NT2/D1 (cell line): Measurements from ENCODE around the gene MPRIP.

Source experiments
- DNase-seq: peaks from one replicate; pipeline ENCODE4 v3.0.0-alpha.2; 2011; ENCODE audit warnings: low read depth, low spot score
- H3K27me3 ChIP-seq: 2 replicates; pipeline ENCODE4 v1.6.0; 2011; ENCODE audit warnings: mild to moderate bottlenecking; ENCODE audit not compliant: insufficient read length, insufficient read depth
- H3K36me3 ChIP-seq: 2 replicates; pipeline ENCODE4 v1.6.1; 2011; ENCODE audit warnings: mild to moderate bottlenecking, low read length, mixed read lengths; ENCODE audit not compliant: insufficient read depth, insufficient read length
- H3K4me1 ChIP-seq: 2 replicates; pipeline ENCODE4 v1.5.1; 2011; ENCODE audit not compliant: insufficient read depth, insufficient read length
- H3K4me3 ChIP-seq: 2 replicates; pipeline ENCODE4 v1.5.1; 2011; ENCODE audit warnings: low read depth; ENCODE audit not compliant: insufficient read length
- H3K9ac ChIP-seq: 2 replicates; pipeline ENCODE4 v1.6.0; 2011; ENCODE audit warnings: low read depth; ENCODE audit not compliant: insufficient read length
- H3K9me3 ChIP-seq: 2 replicates; pipeline ENCODE4 v1.5.1; 2011; ENCODE audit warnings: mild to moderate bottlenecking, low read length; ENCODE audit not compliant: insufficient read depth
- SUZ12 ChIP-seq: IDR thresholded peaks from 2 replicates; pipeline ENCODE4 v1.6.1; 2011; ENCODE audit not compliant: insufficient read length, insufficient read depth; ENCODE audit errors: extremely low read depth
- YY1 ChIP-seq: IDR thresholded peaks from 2 replicates; pipeline ENCODE4 v1.6.1; 2011; ENCODE audit not compliant: insufficient read length, insufficient read depth
- ZNF274 ChIP-seq: IDR thresholded peaks from 2 replicates; pipeline ENCODE4 v1.6.1; 2011; ENCODE audit warnings: mild to moderate bottlenecking, low read depth, low read length

MPRIP gene

DNA sequence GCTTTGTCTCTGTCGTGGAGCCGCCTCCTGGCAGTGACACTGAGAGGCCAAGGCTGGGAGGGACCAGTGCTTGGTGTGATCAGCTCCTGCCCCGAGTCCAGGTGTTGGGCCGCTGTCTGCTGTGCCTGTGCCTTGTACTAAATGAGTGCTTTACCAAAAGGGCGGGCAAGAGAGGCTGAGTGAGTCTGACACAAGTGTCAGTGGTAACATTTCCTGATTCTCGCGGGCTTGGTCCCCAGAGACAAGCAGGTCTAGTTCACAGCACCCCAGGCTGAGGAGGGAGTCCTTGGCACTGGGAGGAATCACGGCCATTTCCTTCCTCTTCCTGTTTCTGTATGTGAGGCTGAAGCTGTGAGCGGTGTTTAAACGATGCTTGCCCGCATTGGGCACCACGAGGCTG lies 133.7 kb downstream of the MPRIP start:
- Histone ChIP-seq H3K9ac (no peak overlapping the region), H3K36me3 (peaks cover 83% of the 10 kb centered on the region)
- TF ChIP-seq SUZ12 (no peak), YY1 (no peak), ZNF274 (no peak)

GRCh38 chr17:17176341-17176740 lies 134.1 kb downstream of the MPRIP start:
- Histone ChIP-seq H3K4me3 (no peak overlapping the region), H3K9me3 (no peaks in the 10 kb centered on the region), H3K9ac (no peak overlapping the region), H3K36me3 (peaks cover 84% of the 10 kb centered on the region), H3K27me3 (no peaks in the 10 kb centered on the region), H3K4me1 (peaks cover 8% of the 10 kb centered on the region)
- no peak for DNase-seq
- TF ChIP-seq SUZ12 (no peak), YY1 (no peak), ZNF274 (no peak)

More for the DNA sequence above, 133.7 kb downstream of the MPRIP start:
- H3K4me1 ChIP-seq = peaks cover 10% of the 10 kb centered on the region
- H3K4me3 ChIP-seq = no peak overlapping the region
- no peak for DNase-seq
- no peaks in the 10 kb centered on the region for H3K27me3 ChIP-seq
- no peaks in the 10 kb centered on the region for H3K9me3 ChIP-seq

DNA sequence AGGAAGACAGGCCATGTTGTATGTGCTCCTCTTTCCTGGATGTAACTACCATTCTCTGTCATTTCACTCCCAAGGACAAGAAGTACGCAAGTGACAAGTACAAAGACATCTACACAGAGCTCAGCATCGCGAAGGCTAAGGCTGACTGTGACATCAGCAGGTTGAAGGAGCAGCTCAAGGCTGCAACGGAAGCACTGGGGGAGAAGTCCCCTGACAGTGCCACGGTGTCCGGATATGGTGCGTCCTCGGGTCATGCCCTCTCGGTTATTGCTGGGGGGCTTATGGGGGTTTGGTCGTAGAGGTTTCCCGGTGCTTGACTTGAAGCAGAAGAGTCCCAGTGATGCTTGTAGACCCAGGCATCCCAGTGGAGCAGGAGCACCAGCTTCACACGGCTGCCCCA lies 134.9 kb downstream of the MPRIP start:
- TF ChIP-seq ZNF274 = no peak
- no peak for TF ChIP-seq SUZ12
- no peak for TF ChIP-seq YY1
- Histone ChIP-seq H3K4me1 (peaks cover 8% of the 10 kb centered on the region), H3K27me3 (no peaks in the 10 kb centered on the region), H3K4me3 (no peak overlapping the region), H3K9me3 (no peaks in the 10 kb centered on the region), H3K36me3 (peaks cover 89% of the 10 kb centered on the region), H3K9ac (no peak overlapping the region)
- no peak for DNase-seq

- no peak for DNase-seq
- Histone ChIP-seq H3K9ac (no peak overlapping the region), H3K9me3 (no peaks in the 10 kb centered on the region), H3K4me1 (no peaks in the 10 kb centered on the region), H3K36me3 (peaks cover 86% of the 10 kb centered on the region), H3K4me3 (no peak overlapping the region), H3K27me3 (no peaks in the 10 kb centered on the region)
- TF ChIP-seq ZNF274 (no peak), SUZ12 (no peak)
Measured at GRCh38 chr17:17179371-17179827, 137.1 kb downstream of the MPRIP start.

DNA sequence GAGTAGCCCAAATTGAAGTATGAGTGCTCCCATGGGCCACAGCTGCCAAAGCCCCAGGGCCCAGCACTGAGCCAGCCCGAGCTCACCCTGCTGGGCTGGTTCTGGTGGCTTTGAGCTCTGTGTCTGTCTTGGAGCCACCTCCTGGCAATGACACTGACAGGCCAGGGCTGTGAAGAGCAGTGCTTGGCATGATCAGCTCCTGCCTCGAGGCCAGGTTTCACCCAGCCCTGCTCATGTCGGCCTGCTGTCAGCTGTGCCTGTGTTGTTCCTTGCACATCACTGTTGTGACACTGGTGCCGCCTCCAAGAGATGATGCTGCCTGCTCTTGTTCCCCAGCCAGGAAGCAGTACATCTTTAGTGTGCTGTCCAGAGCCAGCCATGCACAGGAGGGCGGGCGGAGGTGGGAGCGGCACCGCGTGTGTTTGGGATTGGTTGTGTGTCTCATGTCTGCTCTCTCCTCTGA lies 137.9 kb downstream of the MPRIP start:
- H3K9ac ChIP-seq = no peak overlapping the region
- TF ChIP-seq SUZ12 (no peak), ZNF274 (no peak), YY1 (no peak)
- DNase-seq = no peak
- no peak overlapping the region for H3K4me3 ChIP-seq
- no peaks in the 10 kb centered on the region for H3K9me3 ChIP-seq
- H3K27me3 ChIP-seq = no peaks in the 10 kb centered on the region
- H3K36me3 ChIP-seq = peaks cover 83% of the 10 kb centered on the region
- H3K4me1 ChIP-seq = no peaks in the 10 kb centered on the region

DNA sequence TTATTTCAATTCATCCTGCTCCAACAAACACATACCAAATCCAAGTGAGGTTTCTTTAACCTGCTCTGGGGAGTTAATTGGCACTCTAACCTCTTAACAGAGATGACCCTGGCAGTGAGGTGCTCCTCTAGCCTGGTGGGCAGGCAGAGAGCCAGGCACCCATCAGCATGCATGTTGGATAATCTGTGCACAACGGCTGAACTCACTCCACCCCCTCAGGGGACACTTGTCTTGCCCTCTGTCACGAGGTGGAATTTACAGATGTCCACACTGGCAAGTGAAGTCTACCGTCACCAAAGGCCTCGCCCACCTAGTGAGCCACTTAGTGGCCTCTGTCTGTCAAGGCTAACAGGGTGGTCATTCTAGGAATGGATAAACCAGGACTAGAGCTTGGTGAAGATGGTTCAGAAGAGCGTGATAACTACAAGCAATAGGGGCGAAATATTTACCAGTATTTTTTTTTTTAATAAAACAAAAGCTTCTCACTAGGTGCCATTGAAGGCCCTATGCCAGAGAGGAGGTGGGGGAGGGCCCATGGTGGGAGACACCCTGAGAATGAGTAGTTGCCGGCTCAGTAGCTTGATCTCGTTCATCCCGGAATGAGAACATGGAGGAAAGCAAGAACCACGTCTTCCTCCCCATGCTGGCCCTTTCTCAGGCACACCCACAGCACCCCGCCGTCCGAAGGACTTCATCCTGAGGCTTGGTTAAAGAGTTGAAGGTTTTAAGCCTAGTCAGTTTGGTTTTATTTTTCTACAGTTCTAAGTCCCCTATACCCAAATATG lies 138.7 kb downstream of the MPRIP start:
- H3K9ac ChIP-seq = no peak overlapping the region
- TF ChIP-seq YY1 (no peak), SUZ12 (no peak), ZNF274 (no peak)
- H3K4me1 ChIP-seq = no peaks in the 10 kb centered on the region
- peaks cover 76% of the 10 kb centered on the region for H3K36me3 ChIP-seq
- H3K4me3 ChIP-seq = no peak overlapping the region
- H3K27me3 ChIP-seq = no peaks in the 10 kb centered on the region
- H3K9me3 ChIP-seq = no peaks in the 10 kb centered on the region
- DNase-seq = no peak

DNA sequence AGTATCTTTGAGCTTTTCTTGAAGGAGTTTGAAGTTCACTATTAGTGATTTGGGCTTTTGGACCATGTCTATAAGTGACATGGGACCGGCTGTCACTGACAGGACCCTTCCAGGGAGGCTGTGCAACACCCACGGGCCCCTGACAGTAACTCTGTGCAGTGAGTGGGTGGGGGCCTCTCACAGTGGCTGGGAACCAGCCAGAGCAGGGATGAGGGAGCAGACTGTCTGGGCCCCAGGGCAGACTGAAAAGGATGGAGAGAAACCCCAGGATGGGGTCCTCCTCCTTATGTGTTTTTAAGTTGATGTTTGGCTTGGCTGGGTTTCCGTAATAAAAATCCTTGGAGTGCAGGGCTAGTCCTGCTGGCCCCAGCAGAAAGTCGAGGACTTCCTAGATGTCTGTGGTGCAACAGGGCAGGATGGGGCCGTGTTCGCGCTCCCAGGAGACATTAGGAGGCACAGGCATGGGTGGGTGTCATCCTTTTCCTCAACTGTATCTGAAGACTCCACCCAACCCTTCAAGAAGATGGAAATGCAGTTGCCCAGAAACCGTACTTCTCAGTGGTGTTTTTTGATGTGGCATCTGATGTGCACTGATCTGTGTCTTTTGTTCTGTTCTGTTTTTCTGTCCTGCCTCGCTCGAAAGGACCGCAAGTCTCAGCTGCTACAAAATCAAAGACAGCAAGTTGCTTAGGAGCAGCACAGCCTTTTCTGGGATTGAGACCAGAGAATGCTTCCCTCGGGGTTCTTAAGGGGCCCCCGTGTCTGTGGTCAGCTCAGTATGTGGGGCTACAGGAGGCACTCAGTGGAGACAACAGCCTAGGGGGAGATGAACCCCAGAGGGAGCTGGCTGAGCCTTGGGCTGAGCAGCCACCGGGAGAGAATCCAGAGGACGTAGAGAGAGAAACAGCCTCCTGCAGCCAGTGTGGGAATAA lies 139.7 kb downstream of the MPRIP start:
- no peak for DNase-seq
- H3K4me3 ChIP-seq = no peak overlapping the region
- no peaks in the 10 kb centered on the region for H3K9me3 ChIP-seq
- TF ChIP-seq YY1 (no peak), SUZ12 (no peak), ZNF274 (no peak)
- H3K4me1 ChIP-seq = no peaks in the 10 kb centered on the region
- H3K36me3 ChIP-seq = peaks cover 71% of the 10 kb centered on the region
- H3K9ac ChIP-seq = no peak overlapping the region
- H3K27me3 ChIP-seq = no peaks in the 10 kb centered on the region
